Measurements from ENCODE around the gene XYLT2. TPM values are rescaled to one million over a fixed set of nuclear protein-coding genes. Genes with fewer than 3 reads are reported as not detected.

Gene XYLT2
- total and polyA plus RNA-seq, 2 experiments from 2014 or later: 14.2 to 44.9 TPM

DNA sequence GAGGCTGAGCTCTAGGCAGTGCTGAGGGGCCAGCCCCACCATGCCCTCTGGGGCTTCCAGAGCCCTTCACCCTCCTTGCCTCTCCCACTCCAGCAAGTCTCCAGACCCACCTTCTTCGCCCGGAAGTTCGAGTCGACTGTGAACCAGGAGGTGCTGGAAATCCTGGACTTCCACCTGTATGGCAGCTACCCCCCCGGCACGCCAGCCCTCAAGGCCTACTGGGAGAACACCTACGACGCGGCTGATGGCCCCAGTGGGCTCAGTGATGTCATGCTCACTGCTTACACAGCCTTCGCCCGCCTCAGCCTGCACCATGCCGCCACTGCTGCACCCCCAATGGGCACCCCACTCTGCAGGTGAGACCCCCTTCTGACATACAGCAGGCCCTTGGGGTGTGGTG lies 10.5 kb downstream of the XYLT2 start (continued):
- TF ChIP-seq, protein P1, sequence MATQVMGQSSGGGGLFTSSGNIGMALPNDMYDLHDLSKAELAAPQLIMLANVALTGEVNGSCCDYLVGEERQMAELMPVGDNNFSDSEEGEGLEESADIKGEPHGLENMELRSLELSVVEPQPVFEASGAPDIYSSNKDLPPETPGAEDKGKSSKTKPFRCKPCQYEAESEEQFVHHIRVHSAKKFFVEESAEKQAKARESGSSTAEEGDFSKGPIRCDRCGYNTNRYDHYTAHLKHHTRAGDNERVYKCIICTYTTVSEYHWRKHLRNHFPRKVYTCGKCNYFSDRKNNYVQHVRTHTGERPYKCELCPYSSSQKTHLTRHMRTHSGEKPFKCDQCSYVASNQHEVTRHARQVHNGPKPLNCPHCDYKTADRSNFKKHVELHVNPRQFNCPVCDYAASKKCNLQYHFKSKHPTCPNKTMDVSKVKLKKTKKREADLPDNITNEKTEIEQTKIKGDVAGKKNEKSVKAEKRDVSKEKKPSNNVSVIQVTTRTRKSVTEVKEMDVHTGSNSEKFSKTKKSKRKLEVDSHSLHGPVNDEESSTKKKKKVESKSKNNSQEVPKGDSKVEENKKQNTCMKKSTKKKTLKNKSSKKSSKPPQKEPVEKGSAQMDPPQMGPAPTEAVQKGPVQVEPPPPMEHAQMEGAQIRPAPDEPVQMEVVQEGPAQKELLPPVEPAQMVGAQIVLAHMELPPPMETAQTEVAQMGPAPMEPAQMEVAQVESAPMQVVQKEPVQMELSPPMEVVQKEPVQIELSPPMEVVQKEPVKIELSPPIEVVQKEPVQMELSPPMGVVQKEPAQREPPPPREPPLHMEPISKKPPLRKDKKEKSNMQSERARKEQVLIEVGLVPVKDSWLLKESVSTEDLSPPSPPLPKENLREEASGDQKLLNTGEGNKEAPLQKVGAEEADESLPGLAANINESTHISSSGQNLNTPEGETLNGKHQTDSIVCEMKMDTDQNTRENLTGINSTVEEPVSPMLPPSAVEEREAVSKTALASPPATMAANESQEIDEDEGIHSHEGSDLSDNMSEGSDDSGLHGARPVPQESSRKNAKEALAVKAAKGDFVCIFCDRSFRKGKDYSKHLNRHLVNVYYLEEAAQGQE (IDR thresholded peaks at IDR 0.05; ENCODE audit: unreplicated experiment): no peak
- TF ChIP-seq, protein P2, sequence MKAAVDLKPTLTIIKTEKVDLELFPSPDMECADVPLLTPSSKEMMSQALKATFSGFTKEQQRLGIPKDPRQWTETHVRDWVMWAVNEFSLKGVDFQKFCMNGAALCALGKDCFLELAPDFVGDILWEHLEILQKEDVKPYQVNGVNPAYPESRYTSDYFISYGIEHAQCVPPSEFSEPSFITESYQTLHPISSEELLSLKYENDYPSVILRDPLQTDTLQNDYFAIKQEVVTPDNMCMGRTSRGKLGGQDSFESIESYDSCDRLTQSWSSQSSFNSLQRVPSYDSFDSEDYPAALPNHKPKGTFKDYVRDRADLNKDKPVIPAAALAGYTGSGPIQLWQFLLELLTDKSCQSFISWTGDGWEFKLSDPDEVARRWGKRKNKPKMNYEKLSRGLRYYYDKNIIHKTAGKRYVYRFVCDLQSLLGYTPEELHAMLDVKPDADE (IDR thresholded peaks at IDR 0.05): no peak
- no peak for TF ChIP-seq STAT1 (IDR thresholded peaks at IDR 0.05; ENCODE audit: unreplicated experiment)

DNA sequence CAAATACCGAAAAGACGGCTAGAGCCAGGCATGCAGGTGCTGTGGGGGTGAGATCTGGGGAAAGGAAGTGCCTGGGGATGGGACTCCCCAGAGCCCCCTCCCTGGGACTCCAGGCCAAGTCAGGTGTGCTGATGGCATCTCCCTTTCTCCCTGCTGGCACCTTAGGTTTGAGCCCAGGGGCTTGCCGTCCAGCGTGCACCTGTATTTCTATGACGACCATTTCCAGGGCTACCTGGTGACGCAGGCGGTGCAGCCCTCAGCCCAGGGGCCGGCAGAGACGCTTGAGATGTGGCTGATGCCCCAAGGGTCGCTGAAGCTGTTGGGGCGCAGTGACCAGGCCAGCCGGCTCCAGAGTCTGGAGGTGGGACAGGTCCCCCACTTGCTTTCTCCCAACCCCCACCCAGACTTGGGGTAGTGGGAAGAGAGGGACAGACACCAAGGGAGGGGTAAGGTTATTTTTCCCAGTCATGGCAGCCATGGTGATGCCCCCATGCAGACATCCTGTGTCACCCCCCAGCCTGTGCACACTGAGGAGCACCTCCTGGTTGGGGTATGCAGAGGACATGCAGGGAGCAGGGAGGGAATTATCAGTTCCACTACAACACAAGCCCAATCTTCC lies 11.1 kb downstream of the XYLT2 start:
- Histone ChIP-seq H3K79me2 (replicated peaks; ENCODE audit: insufficient read depth) (no peaks in the 10 kb centered on the region), H3K27me3 (ENCODE audit: insufficient read depth) (no peaks in the 10 kb centered on the region), H3K27ac (ENCODE audit: low read depth) (no peak overlapping the region), H3K36me3 (ENCODE audit: insufficient read depth) (no peaks in the 10 kb centered on the region), H3K9me2 (ENCODE audit: insufficient read depth) (no peaks in the 10 kb centered on the region), H4K20me1 (replicated peaks; ENCODE audit: insufficient read depth) (no peaks in the 10 kb centered on the region), H3K4me3 (no peak overlapping the region), H3K4me2 (no peak overlapping the region), H3K4me1 (ENCODE audit: insufficient read depth) (no peaks in the 10 kb centered on the region), H2AFZ (no peak overlapping the region), H3F3A (replicated peaks; ENCODE audit: low read depth) (no peaks in the 10 kb centered on the region)
- Mint-ChIP-seq H3K4me1 (peaks cover 2% of the 10 kb centered on the region), H3K27me3 (ENCODE audit: insufficient read depth, low read depth, poor library complexity) (peaks cover 6% of the 10 kb centered on the region), H3K27ac (no peak overlapping the region), H3K36me3 (ENCODE audit: low read depth) (peaks cover 53% of the 10 kb centered on the region), H3K4me3 (no peak overlapping the region), H3K9me3 (no peaks in the 10 kb centered on the region)
- DNase-seq (ENCODE audit: low spot score): no peak
- TF ChIP-seq NANOG (IDR thresholded peaks at IDR 0.05; ENCODE audit: borderline replicate concordance) (no peak), POLR2AphosphoS5 (IDR thresholded peaks at IDR 0.05; ENCODE audit: low read depth) (no peak), STAT1 (IDR thresholded peaks at IDR 0.05; ENCODE audit: unreplicated experiment) (no peak), ZNF331 (CRISPR knock-in tag; IDR thresholded peaks at IDR 0.05; ENCODE audit: low read depth) (no peak)
- no peak for ATAC-seq

DNA sequence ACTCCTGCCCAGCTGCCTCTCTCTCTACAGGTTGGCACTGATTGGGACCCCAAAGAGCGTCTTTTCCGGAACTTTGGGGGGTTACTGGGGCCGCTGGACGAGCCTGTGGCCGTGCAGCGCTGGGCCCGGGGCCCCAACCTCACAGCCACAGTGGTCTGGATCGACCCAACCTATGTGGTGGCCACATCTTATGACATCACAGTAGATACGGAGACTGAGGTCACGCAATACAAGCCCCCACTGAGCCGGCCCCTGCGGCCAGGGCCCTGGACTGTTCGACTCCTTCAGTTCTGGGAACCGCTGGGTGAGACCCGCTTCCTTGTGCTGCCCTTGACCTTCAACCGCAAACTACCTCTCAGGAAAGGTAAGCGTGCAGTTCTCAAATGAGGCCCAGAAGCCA lies 12.3 kb downstream of the XYLT2 start:
- Histone ChIP-seq H3K9me2 (ENCODE audit: insufficient read depth) (no peaks in the 10 kb centered on the region), H3K27me3 (ENCODE audit: insufficient read depth) (no peaks in the 10 kb centered on the region), H2AFZ (no peak overlapping the region), H3K4me1 (ENCODE audit: insufficient read depth) (peaks cover 8% of the 10 kb centered on the region), H3K4me3 (no peak overlapping the region), H3K36me3 (ENCODE audit: insufficient read depth) (no peaks in the 10 kb centered on the region), H3F3A (replicated peaks; ENCODE audit: low read depth) (no peaks in the 10 kb centered on the region), H3K4me2 (no peak overlapping the region), H3K79me2 (replicated peaks; ENCODE audit: insufficient read depth) (no peaks in the 10 kb centered on the region), H3K27ac (ENCODE audit: low read depth) (no peak overlapping the region), H4K20me1 (replicated peaks; ENCODE audit: insufficient read depth) (no peaks in the 10 kb centered on the region; the same call in 1 of the 2 replicates)
- Mint-ChIP-seq H3K27me3 (ENCODE audit: insufficient read depth, low read depth, poor library complexity) (peaks cover 6% of the 10 kb centered on the region), H3K36me3 (ENCODE audit: low read depth) (peaks cover 51% of the 10 kb centered on the region), H3K9me3 (no peaks in the 10 kb centered on the region), H3K4me3 (no peak overlapping the region), H3K4me1 (peaks cover 11% of the 10 kb centered on the region), H3K27ac (no peak overlapping the region)
- ATAC-seq (no peak), DNase-seq (ENCODE audit: low spot score) (no peak)
- TF ChIP-seq POLR2AphosphoS5 (IDR thresholded peaks at IDR 0.05; ENCODE audit: low read depth) (no peak), ZNF114 (CRISPR knock-in tag; IDR thresholded peaks at IDR 0.05) (no peak), CREB1 (CRISPR knock-in tag; IDR thresholded peaks at IDR 0.05; ENCODE audit: low read depth) (no peak), EZH2phosphoT487 (IDR thresholded peaks at IDR 0.05; ENCODE audit: unreplicated experiment) (no peak)
- TF ChIP-seq, protein P2 (IDR thresholded peaks at IDR 0.05): no peak
- TF ChIP-seq, protein P3, sequence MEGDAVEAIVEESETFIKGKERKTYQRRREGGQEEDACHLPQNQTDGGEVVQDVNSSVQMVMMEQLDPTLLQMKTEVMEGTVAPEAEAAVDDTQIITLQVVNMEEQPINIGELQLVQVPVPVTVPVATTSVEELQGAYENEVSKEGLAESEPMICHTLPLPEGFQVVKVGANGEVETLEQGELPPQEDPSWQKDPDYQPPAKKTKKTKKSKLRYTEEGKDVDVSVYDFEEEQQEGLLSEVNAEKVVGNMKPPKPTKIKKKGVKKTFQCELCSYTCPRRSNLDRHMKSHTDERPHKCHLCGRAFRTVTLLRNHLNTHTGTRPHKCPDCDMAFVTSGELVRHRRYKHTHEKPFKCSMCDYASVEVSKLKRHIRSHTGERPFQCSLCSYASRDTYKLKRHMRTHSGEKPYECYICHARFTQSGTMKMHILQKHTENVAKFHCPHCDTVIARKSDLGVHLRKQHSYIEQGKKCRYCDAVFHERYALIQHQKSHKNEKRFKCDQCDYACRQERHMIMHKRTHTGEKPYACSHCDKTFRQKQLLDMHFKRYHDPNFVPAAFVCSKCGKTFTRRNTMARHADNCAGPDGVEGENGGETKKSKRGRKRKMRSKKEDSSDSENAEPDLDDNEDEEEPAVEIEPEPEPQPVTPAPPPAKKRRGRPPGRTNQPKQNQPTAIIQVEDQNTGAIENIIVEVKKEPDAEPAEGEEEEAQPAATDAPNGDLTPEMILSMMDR (conservative IDR thresholded peaks at IDR 0.05; ENCODE audit: low read depth in 2 of 2): no peak
